GM19452 (cell line): ENCODE results near the gene WDR47.
"Not testable (repeated sequence)": the region's sequence is repeated elsewhere in the genome, so short reads cannot be mapped to it uniquely, and the experiment has no call there.

Source experiments
- ATAC-seq: cut with Tn5 transposase; IDR thresholded peaks from one replicate; pipeline ENCODE4 v1.9.1; 2021; ENCODE audit not compliant: unreplicated experiment

The WDR47 gene

GRCh38 chr1:109052145-109052544 lies 10.2 kb upstream of the WDR47 start:
- ATAC-seq = not testable (repeated sequence)

- ATAC-seq = no peak
Observed at GRCh38 chr1:109050228-109050995, 8.5 kb upstream of the WDR47 start.

- no peak for ATAC-seq
Observed at GRCh38 chr1:109048335-109048734, 6.4 kb upstream of the WDR47 start.

- ATAC-seq = no peak
Observed at GRCh38 chr1:109047339-109047738, 5.4 kb upstream of the WDR47 start.

GRCh38 chr1:109046671-109047070 lies 4.8 kb upstream of the WDR47 start:
- no peak for ATAC-seq

DNA sequence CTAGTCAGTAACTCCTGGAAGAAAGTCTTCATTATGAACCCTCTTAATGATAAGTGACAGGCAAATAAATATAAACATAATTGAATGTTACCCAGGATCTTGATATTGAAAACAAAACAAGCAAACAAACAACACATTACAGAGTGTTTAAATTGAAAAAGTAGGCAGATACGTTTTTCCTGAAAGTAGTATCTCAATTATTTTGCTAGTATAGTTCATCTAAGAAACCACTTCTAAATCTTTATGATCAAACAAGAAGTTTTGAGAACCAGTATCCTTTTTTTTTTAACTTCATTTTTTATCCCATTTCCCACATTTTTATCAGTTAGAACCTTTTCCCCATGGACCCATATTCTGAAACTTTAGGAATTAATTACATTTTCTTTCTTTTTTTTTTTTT lies 3.7 kb upstream of the WDR47 start:
- no peak for ATAC-seq

- ATAC-seq = peak; percentile 28
Observed at GRCh38 chr1:109040989-109041620, 797 bp downstream of the WDR47 start.

GRCh38 chr1:109040627-109040988 lies 1.3 kb downstream of the WDR47 start:
- ATAC-seq = no peak

GRCh38 chr1:109034382-109034781 lies 7.5 kb downstream of the WDR47 start:
- no peak for ATAC-seq

DNA sequence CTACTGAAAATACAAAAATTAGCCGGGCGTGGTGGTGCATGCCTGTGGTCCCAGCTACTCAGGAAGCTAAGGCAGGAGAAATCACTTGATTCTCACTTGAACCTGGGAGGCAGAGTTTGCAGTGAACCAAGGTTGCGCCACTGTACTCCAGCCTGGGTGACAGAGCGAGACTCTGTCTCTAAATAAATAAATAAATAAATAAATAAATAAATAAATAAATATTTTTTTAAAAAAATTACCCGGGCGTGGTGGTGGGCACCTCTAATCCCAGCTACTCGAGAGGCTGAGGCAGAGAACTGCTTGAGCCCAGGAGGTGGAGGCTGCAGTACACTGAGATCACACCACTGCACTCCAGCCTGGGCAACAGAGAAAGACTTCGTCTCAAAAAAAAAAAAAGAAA lies 12.4 kb downstream of the WDR47 start:
- ATAC-seq = not testable (repeated sequence)

- no peak for ATAC-seq
Observed at GRCh38 chr1:109027841-109028240, 14.1 kb downstream of the WDR47 start.

DNA sequence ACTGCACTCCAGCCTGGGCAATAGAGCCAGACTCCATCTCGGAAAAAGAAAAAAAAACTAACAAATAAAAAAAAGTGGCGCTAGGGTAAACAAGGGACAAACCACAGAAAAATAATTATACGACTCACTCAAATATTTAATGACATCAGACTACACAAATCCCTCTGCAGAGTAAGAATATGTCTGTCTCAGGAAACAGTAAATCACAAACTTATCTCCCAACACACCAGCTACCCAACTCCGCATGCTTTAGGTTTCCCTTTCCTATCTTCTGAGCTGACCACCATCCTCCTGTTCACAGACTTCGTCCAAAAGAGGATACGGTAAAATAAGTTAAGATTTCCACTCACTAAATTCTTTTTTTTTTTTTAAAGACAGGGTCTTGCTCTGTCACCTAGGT lies 16.2 kb downstream of the WDR47 start:
- ATAC-seq = no peak

- no peak for ATAC-seq
Observed at GRCh38 chr1:109024646-109025045, 17.3 kb downstream of the WDR47 start.

DNA sequence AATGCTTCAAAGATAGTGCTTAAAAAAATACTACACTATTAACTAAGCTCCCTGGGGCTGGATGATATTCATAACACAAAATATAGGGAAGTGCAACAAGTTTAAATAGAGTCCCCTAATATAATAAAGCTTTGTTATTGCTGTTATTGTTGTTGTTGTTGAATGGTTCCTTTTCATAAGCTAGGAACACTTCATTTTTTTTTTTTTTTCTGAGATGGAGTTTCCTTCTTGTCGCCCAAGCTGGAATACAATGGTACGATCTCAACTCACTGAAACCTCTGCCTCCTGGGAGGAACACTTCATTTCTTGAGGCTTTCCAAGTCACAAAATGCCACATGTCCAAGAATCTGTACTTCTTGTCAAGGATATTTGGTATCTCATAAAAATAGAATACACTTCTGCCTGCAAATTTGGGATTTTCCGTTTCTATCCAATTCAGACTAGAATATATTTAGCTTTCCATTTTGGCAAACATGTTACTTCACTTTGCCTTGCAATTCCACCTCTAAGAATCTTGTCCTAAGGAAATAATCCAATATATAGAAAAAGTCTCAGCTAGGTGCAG lies 21.1 kb downstream of the WDR47 start:
- ATAC-seq = no peak

DNA sequence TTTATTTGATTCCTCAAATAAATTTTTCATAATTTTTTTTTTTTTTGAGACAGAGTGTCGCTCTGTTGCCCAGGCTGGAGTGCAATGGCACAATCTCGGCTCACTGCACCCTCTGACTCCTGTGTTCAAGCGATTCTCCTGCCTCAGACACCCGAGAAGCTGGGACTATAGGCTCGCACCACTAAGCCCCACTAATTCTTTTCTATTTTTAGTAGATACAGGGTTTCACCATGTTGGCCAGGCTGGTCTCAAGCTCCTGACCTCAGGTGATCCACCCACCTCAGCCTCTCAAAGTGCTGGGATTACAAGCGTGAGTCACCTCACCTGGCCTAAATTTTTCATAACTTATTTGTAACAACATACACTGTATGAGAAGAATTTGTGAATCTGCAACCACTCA lies 24.2 kb downstream of the WDR47 start:
- not testable (repeated sequence) for ATAC-seq

- ATAC-seq = no peak
Observed at GRCh38 chr1:109017134-109017533, 24.8 kb downstream of the WDR47 start.

- no peak for ATAC-seq
Observed at GRCh38 chr1:109011335-109011734, 30.6 kb downstream of the WDR47 start.

- not testable (repeated sequence) for ATAC-seq
Observed at GRCh38 chr1:108996622-108997021, 45.3 kb downstream of the WDR47 start.

DNA sequence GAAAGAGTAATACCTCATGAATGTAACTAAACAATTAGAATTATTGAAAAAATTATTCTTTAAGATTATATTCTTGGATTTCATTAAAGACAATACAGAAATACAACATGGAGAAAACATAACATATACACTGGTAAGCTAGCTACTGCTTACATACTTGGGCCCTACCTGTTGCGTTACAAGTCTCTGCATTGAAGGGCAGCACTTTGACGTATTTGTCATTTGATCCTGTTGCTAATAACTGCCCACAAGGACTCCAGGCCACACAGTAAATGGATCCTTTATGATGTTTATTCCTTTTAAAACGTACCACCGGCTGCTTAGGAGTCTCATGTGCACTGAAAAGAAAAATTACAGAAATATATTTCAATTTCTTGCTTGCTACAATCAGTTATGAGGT lies 58.8 kb downstream of the WDR47 start:
- ATAC-seq = no peak

DNA sequence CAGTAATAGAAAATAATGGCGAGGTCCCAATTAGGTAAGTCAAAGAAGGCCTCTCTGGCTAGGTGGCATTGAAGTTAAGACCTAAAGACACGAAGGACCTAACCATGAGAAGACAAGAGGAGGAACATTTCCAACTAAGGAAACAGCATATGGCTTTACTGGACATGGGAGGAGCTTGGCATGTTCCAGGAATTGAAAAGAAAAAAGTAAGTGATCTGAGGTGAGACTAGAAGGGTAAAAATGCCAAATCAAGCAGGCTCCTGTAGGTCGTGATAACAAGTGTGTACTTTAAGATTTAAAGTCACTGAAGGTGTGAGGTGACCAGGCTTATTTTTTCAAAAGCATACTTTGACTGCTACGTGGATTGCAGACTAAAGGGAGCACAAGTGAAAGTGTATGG lies 65.2 kb downstream of the WDR47 start:
- ATAC-seq = no peak

- no peak for ATAC-seq
Observed at GRCh38 chr1:108972951-108973350, 69.0 kb downstream of the WDR47 start.

DNA sequence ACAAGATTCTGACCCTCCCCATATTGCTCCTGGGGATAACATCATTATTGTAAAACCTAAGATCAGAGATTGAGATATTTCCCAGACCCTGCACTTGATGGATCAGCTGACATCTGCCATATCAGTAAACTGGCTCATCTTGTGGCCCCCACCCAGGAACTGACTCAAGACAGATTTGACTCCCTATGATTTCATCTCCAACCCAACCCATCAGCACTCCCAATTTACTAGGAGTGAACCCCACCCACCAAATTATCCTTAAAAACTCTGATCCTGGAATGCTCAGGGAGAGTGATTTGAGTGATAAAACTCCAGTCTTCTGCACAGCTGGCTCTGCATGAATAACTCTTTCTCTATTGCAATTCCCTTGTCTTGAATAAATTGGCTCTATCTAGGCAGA lies 72.6 kb downstream of the WDR47 start:
- ATAC-seq = no peak
